ENCODE data around the gene FLNB.

Gene FLNB

GRCh38 chr3:58037141-58037910 is 29.1 kb downstream of the FLNB start:
- DNase-seq (ENCODE audit: low read depth): no peak
- no peak overlapping the region for H3K4me3 ChIP-seq (ENCODE audit: low read depth, low read length)
- TF ChIP-seq CTCF (IDR thresholded peaks at IDR 0.05; ENCODE audit: insufficient read depth, low read depth, low read length, missing control alignments): no peak

GRCh38 chr3:58038675-58039292 is 30.6 kb downstream of the FLNB start:
- no peak overlapping the region for H3K4me3 ChIP-seq (ENCODE audit: low read depth, low read length)
- TF ChIP-seq CTCF (IDR thresholded peaks at IDR 0.05; ENCODE audit: insufficient read depth, low read depth, low read length, missing control alignments): no peak
- DNase-seq (ENCODE audit: low read depth): no peak

- no peak for DNase-seq (ENCODE audit: low read depth)
- no peak overlapping the region for H3K4me3 ChIP-seq (ENCODE audit: low read depth, low read length)
- TF ChIP-seq CTCF (IDR thresholded peaks at IDR 0.05; ENCODE audit: insufficient read depth, low read depth, low read length, missing control alignments): no peak
Observed at GRCh38 chr3:58039601-58040000, 31.4 kb downstream of the FLNB start.

- DNase-seq (ENCODE audit: low read depth): no peak
- no peak for TF ChIP-seq CTCF (IDR thresholded peaks at IDR 0.05; ENCODE audit: insufficient read depth, low read depth, low read length, missing control alignments)
- no peak overlapping the region for H3K4me3 ChIP-seq (ENCODE audit: low read depth, low read length)
Observed at GRCh38 chr3:58041182-58041825, 33.1 kb downstream of the FLNB start.

GRCh38 chr3:58041826-58042324 is 33.7 kb downstream of the FLNB start:
- H3K4me3 ChIP-seq (ENCODE audit: low read depth, low read length): no peak overlapping the region
- no peak for TF ChIP-seq CTCF (IDR thresholded peaks at IDR 0.05; ENCODE audit: insufficient read depth, low read depth, low read length, missing control alignments)
- peak; percentile 90 for DNase-seq (ENCODE audit: low read depth)

GRCh38 chr3:58042947-58043707 is 34.9 kb downstream of the FLNB start:
- TF ChIP-seq CTCF (IDR thresholded peaks at IDR 0.05; ENCODE audit: insufficient read depth, low read depth, low read length, missing control alignments): no peak
- H3K4me3 ChIP-seq (ENCODE audit: low read depth, low read length): no peak overlapping the region
- DNase-seq (ENCODE audit: low read depth): no peak
